CD4-positive, CD25-positive, alpha-beta regulatory T cell (primary cell): ENCODE data around the gene DMD. TPM values are rescaled to one million over a fixed set of nuclear protein-coding genes. Genes with fewer than 3 reads are reported as not detected.
"Not testable (repeated sequence)": the region's sequence is repeated elsewhere in the genome, so short reads cannot be mapped to it uniquely, and the experiment has no call there.

ENCODE experiments used
- ATAC-seq, 2 donors: fragments of 150-1000 bp; cut with Tn5 transposase; one replicate each; pipeline ENCODE4 v1.10.0; 2021; ENCODE audit warnings: low read depth in 2 of 2, moderate number of reproducible peaks in 2 of 2, moderate library complexity in 1 of 2
- DNase-seq, 3 donors: peaks; one replicate each; pipeline versions ENCODE4 v3.0.0 to v3.0.0-alpha.2; 2012 to 2022; ENCODE audit warnings: mixed read lengths in 1 of 3
- H3K27ac ChIP-seq: one replicate; pipeline ENCODE4 v1.7.0; 2013; ENCODE audit warnings: mild to moderate bottlenecking, low read length; ENCODE audit not compliant: insufficient read depth, poor library complexity, severe bottlenecking
- H3K27me3 ChIP-seq: one replicate; pipeline ENCODE4 v1.7.0; 2013; ENCODE audit warnings: low read length; ENCODE audit not compliant: control insufficient read depth, insufficient read depth
- H3K36me3 ChIP-seq: one replicate; pipeline ENCODE4 v1.7.0; 2013; ENCODE audit warnings: mild to moderate bottlenecking, low read length, moderate library complexity; ENCODE audit not compliant: control insufficient read depth, insufficient read depth
- H3K4me1 ChIP-seq: 2 replicates; pipeline ENCODE4 v1.7.0; 2013; ENCODE audit warnings: mild to moderate bottlenecking, low read length; ENCODE audit not compliant: insufficient read depth, control insufficient read depth, poor library complexity, severe bottlenecking
- H3K4me3 ChIP-seq: one replicate; pipeline ENCODE4 v1.7.0; 2013; ENCODE audit warnings: low read depth, mild to moderate bottlenecking, low read length, moderate library complexity
- H3K9me3 ChIP-seq, 2 experiments: 1 replicate in 1 of 2; 2 replicates in 1 of 2; pipeline ENCODE4 v1.7.0; 2013; ENCODE audit warnings: low read length in 2 of 2, mild to moderate bottlenecking in 1 of 2, moderate library complexity in 1 of 2; ENCODE audit not compliant: control insufficient read depth in 2 of 2
- H3K27ac Mint-ChIP-seq, 3 donors: one replicate each; pipeline ENCODE4 v1.8.0; 2020 to 2022; ENCODE audit warnings: mild to moderate bottlenecking in 3 of 3, mixed read lengths in 3 of 3, moderate library complexity in 2 of 3
- H3K27me3 Mint-ChIP-seq: one replicate; pipeline ENCODE4 v1.8.0; 2022; ENCODE audit warnings: mild to moderate bottlenecking, mixed read lengths
- H3K36me3 Mint-ChIP-seq: one replicate; pipeline ENCODE4 v1.8.0; 2020; ENCODE audit warnings: mixed read lengths
- H3K4me1 Mint-ChIP-seq, 4 donors: one replicate each; pipeline ENCODE4 v1.8.0; 2020 to 2022; ENCODE audit warnings: mixed read lengths in 4 of 4, mild to moderate bottlenecking in 1 of 4
- H3K4me3 Mint-ChIP-seq, 4 donors: one replicate each; pipeline ENCODE4 v1.8.0; 2020 to 2022; ENCODE audit warnings: mild to moderate bottlenecking in 4 of 4, mixed read lengths in 4 of 4, moderate library complexity in 3 of 4
- H3K9me3 Mint-ChIP-seq, 7 donors: one replicate each; pipeline ENCODE4 v1.8.0; 2020 to 2022; ENCODE audit warnings: mixed read lengths in 7 of 7, mild to moderate bottlenecking in 3 of 7, moderate library complexity in 2 of 7
- polyA plus RNA-seq, 4 donors: library from polyadenylated mRNA; unstranded; fragments of 300-500 nt; fragmentation: Illumina TruSeq; gene quantifications; one replicate each; pipeline ENCODE4 v1.2.3, GENCODE V29; 2021
- total RNA-seq: library from RNA; stranded (reverse); gene quantifications from one replicate; pipeline ENCODE4 v1.2.3, GENCODE V29; 2022

The DMD gene
- total and polyA plus RNA-seq, 5 donors from 2014 or later = 0.20 to 2.8 (median 0.98) TPM

GRCh38 chrX:31388946-31389345 is 1822.4 kb downstream of the DMD start:
- no peaks in the 10 kb centered on the region for H3K27me3 ChIP-seq
- peaks cover 0 to 8% (median 2%) of the 10 kb centered on the region in 7 donors for H3K9me3 Mint-ChIP-seq
- no peaks in the 10 kb centered on the region for H3K27me3 Mint-ChIP-seq
- no peak overlapping the region for H3K4me3 Mint-ChIP-seq
- H3K4me1 Mint-ChIP-seq = no peaks in the 10 kb centered on the region
- H3K36me3 ChIP-seq = no peaks in the 10 kb centered on the region
- no peak for DNase-seq
- no peaks in the 10 kb centered on the region for H3K9me3 ChIP-seq
- no peak overlapping the region for H3K4me3 ChIP-seq
- no peaks in the 10 kb centered on the region for H3K4me1 ChIP-seq
- no peaks in the 10 kb centered on the region for H3K36me3 Mint-ChIP-seq
- ATAC-seq = no peak
- no peak overlapping the region for H3K27ac Mint-ChIP-seq
- no peak overlapping the region for H3K27ac ChIP-seq

GRCh38 chrX:31384471-31384870 is 1826.9 kb downstream of the DMD start:
- Histone ChIP-seq H3K9me3 (no peaks in the 10 kb centered on the region), H3K4me3 (no peak overlapping the region), H3K27me3 (no peaks in the 10 kb centered on the region), H3K36me3 (no peaks in the 10 kb centered on the region), H3K4me1 (no peaks in the 10 kb centered on the region), H3K27ac (no peak overlapping the region)
- peaks cover 0 to 5% (median 0%) of the 10 kb centered on the region in 7 donors for H3K9me3 Mint-ChIP-seq
- no peaks in the 10 kb centered on the region for H3K36me3 Mint-ChIP-seq
- H3K27me3 Mint-ChIP-seq = no peaks in the 10 kb centered on the region
- no peak overlapping the region for H3K4me3 Mint-ChIP-seq
- DNase-seq = no peak
- ATAC-seq = no peak
- no peak overlapping the region for H3K27ac Mint-ChIP-seq
- H3K4me1 Mint-ChIP-seq = no peaks in the 10 kb centered on the region

- H3K27ac Mint-ChIP-seq = no peak overlapping the region
- H3K36me3 ChIP-seq = no peaks in the 10 kb centered on the region
- DNase-seq (no peak), ATAC-seq (no peak)
- no peaks in the 10 kb centered on the region for H3K27me3 ChIP-seq
- no peak overlapping the region for H3K27ac ChIP-seq
- H3K27me3 Mint-ChIP-seq = peaks cover 3% of the 10 kb centered on the region
- H3K36me3 Mint-ChIP-seq = no peaks in the 10 kb centered on the region
- H3K4me3 ChIP-seq = no peak overlapping the region
- H3K9me3 ChIP-seq = no peaks in the 10 kb centered on the region
- no peak overlapping the region for H3K4me3 Mint-ChIP-seq
- no peaks in the 10 kb centered on the region for H3K4me1 ChIP-seq
- H3K9me3 Mint-ChIP-seq = peaks cover 0 to 5% (median 0%) of the 10 kb centered on the region in 7 donors
- no peaks in the 10 kb centered on the region for H3K4me1 Mint-ChIP-seq
Observed at GRCh38 chrX:31383991-31384390, 1827.4 kb downstream of the DMD start.

GRCh38 chrX:31378973-31379372 is 1832.4 kb downstream of the DMD start:
- not testable (repeated sequence) for H3K4me1 Mint-ChIP-seq, H3K4me3 Mint-ChIP-seq, H3K9me3 ChIP-seq, DNase-seq, H3K36me3 Mint-ChIP-seq, H3K9me3 Mint-ChIP-seq, H3K36me3 ChIP-seq, H3K4me1 ChIP-seq, H3K27ac ChIP-seq, H3K4me3 ChIP-seq, H3K27ac Mint-ChIP-seq, H3K27me3 Mint-ChIP-seq, H3K27me3 ChIP-seq, ATAC-seq

- H3K27ac Mint-ChIP-seq, H3K4me3 Mint-ChIP-seq, H3K27me3 ChIP-seq, H3K9me3 Mint-ChIP-seq, H3K36me3 ChIP-seq, H3K9me3 ChIP-seq, H3K4me1 ChIP-seq, H3K27me3 Mint-ChIP-seq, DNase-seq, H3K27ac ChIP-seq, H3K4me3 ChIP-seq, H3K4me1 Mint-ChIP-seq, H3K36me3 Mint-ChIP-seq, ATAC-seq: not testable (repeated sequence)
Observed at GRCh38 chrX:31377821-31378220, 1833.5 kb downstream of the DMD start.

GRCh38 chrX:31376408-31377022 is 1834.8 kb downstream of the DMD start:
- H3K36me3 ChIP-seq = no peaks in the 10 kb centered on the region
- H3K9me3 ChIP-seq = no peaks in the 10 kb centered on the region
- Mint-ChIP-seq H3K9me3 (peaks cover 0 to 6% (median 0%) of the 10 kb centered on the region in 7 donors), H3K36me3 (no peaks in the 10 kb centered on the region), H3K27me3 (peaks cover 4% of the 10 kb centered on the region), H3K27ac (no peak overlapping the region), H3K4me1 (no peaks in the 10 kb centered on the region), H3K4me3 (no peak overlapping the region)
- no peak overlapping the region for H3K27ac ChIP-seq
- no peaks in the 10 kb centered on the region for H3K4me1 ChIP-seq
- ATAC-seq (no peak), DNase-seq (no peak)
- no peak overlapping the region for H3K4me3 ChIP-seq
- H3K27me3 ChIP-seq = no peaks in the 10 kb centered on the region

- H3K9me3 ChIP-seq = no peaks in the 10 kb centered on the region
- H3K36me3 ChIP-seq = no peaks in the 10 kb centered on the region
- Mint-ChIP-seq H3K4me3 (no peak overlapping the region), H3K27ac (no peak overlapping the region), H3K36me3 (no peaks in the 10 kb centered on the region), H3K9me3 (peaks cover 0 to 6% (median 0%) of the 10 kb centered on the region in 7 donors), H3K27me3 (peaks cover 4% of the 10 kb centered on the region), H3K4me1 (no peaks in the 10 kb centered on the region)
- H3K27me3 ChIP-seq = no peaks in the 10 kb centered on the region
- DNase-seq (no peak), ATAC-seq (no peak)
- H3K4me1 ChIP-seq = no peaks in the 10 kb centered on the region
- no peak overlapping the region for H3K27ac ChIP-seq
- H3K4me3 ChIP-seq = no peak overlapping the region
Observed at GRCh38 chrX:31374786-31375185, 1836.6 kb downstream of the DMD start.

- Histone ChIP-seq H3K27me3 (no peaks in the 10 kb centered on the region), H3K4me3 (no peak overlapping the region), H3K27ac (no peak overlapping the region), H3K9me3 (no peaks in the 10 kb centered on the region), H3K4me1 (no peaks in the 10 kb centered on the region), H3K36me3 (no peaks in the 10 kb centered on the region)
- Mint-ChIP-seq H3K27me3 (no peaks in the 10 kb centered on the region), H3K4me3 (no peak overlapping the region), H3K9me3 (peaks cover 0 to 3% (median 0%) of the 10 kb centered on the region in 7 donors), H3K36me3 (no peaks in the 10 kb centered on the region), H3K27ac (no peak overlapping the region), H3K4me1 (no peaks in the 10 kb centered on the region)
- ATAC-seq (no peak), DNase-seq (no peak)
Observed at GRCh38 chrX:31371956-31372355, 1839.4 kb downstream of the DMD start.
